Endothelial cell of umbilical vein (primary cell): ENCODE data around the gene CD200. TPM values are rescaled to one million over a fixed set of nuclear protein-coding genes. Genes with fewer than 3 reads are reported as not detected.

Experiments
- BruUV-seq: library from RNA; stranded (reverse); fragments of 400-500 nt; replicated peaks from 2 replicates; lab custom pipeline; 2021; lab: Mats Ljungman, UMichigan
- CTCF ChIA-PET: fragments of 300-600, 350-600 bp; sonication (Branson Sonifier 250); formaldehyde crosslinking; loops from one replicate; lab custom pipeline; 2021; ENCODE audit warnings: antibody characterized with exemption, inconsistent platforms; lab: Charles Lee
- POLR2A ChIA-PET: fragments of 300-600, 350-600 bp; sonication (Branson Sonifier 250); formaldehyde crosslinking; loops from one replicate; lab custom pipeline; 2021; ENCODE audit warnings: antibody characterized with exemption, inconsistent platforms; lab: Charles Lee
- DNase-seq: peaks from one replicate; pipeline ENCODE4 v3.0.0-alpha.2; 2011; ENCODE audit warnings: low read depth, low spot score
- FAIRE-seq: peaks from 2 replicates; lab custom pipeline; 2011; peaks lifted over from hg19 to GRCh38; lab: Jason Lieb, UNC
- H2AFZ ChIP-seq: 2 replicates; pipeline ENCODE4 v1.6.0; 2012; ENCODE audit warnings: low read depth, low read length, control low read depth, inconsistent platforms
- H3K27ac ChIP-seq: 2 replicates; pipeline ENCODE4 v1.5.1; 2011; ENCODE audit warnings: low read depth, mild to moderate bottlenecking, control low read depth, low read length, moderate library complexity; ENCODE audit not compliant: insufficient read depth
- H3K27me3 ChIP-seq, 2 experiments: 2 replicates each; pipeline versions ENCODE4 v1.6.0 to v1.6.1; 2011; ENCODE audit warnings: low read length in 2 of 2, mixed read lengths in 1 of 2; ENCODE audit not compliant: control insufficient read depth in 2 of 2, insufficient read depth in 2 of 2
- H3K36me3 ChIP-seq, 2 experiments: 2 replicates in 1 of 2; 3 replicates in 1 of 2; pipeline ENCODE4 v1.5.1; 2011; ENCODE audit warnings: low read length in 2 of 2, mild to moderate bottlenecking in 1 of 2, moderate library complexity in 1 of 2; ENCODE audit not compliant: control insufficient read depth in 2 of 2, insufficient read depth in 2 of 2; ENCODE audit errors: extremely low read depth in 1 of 2
- H3K4me1 ChIP-seq: 3 replicates; pipeline ENCODE4 v1.5.1; 2011; ENCODE audit warnings: mild to moderate bottlenecking, low read length; ENCODE audit not compliant: control insufficient read depth, insufficient read depth; ENCODE audit errors: extremely low read depth
- H3K4me2 ChIP-seq: 2 replicates; pipeline ENCODE4 v1.6.1; 2011; ENCODE audit warnings: low read length, control low read depth, mixed read lengths; ENCODE audit not compliant: insufficient read depth
- H3K4me3 ChIP-seq, 3 experiments: fragments of 200-600 bp in 1 of 3; sonication (generic), shearing (Covaris generic) in 1 of 3; replicated peaks in 1 of 3; 2 replicates each; pipeline ENCODE4 v1.5.1; 2011 to 2016; ENCODE audit warnings: control low read depth in 3 of 3, low read length in 3 of 3, mild to moderate bottlenecking in 2 of 3, inconsistent platforms in 1 of 3, low read depth in 1 of 3, moderate library complexity in 1 of 3; ENCODE audit not compliant: insufficient read depth in 1 of 3
- H3K79me2 ChIP-seq: 2 replicates; pipeline ENCODE4 v1.6.0; 2012; ENCODE audit warnings: low read length, inconsistent platforms; ENCODE audit not compliant: control insufficient read depth, insufficient read depth
- H3K9ac ChIP-seq: replicated peaks from 2 replicates; pipeline ENCODE3; 2011; ENCODE audit warnings: low read length, control low read depth; ENCODE audit not compliant: insufficient read depth; ENCODE audit errors: extremely low read depth
- H3K9me1 ChIP-seq: replicated peaks from 3 replicates; pipeline ENCODE4 v1.6.0; 2011; ENCODE audit warnings: mild to moderate bottlenecking, low read length; ENCODE audit not compliant: control insufficient read depth, insufficient read depth; ENCODE audit errors: extremely low read depth
- H3K9me3 ChIP-seq: replicated peaks from 2 replicates; pipeline ENCODE4 v1.5.1; 2012; ENCODE audit warnings: low read length, inconsistent platforms; ENCODE audit not compliant: control insufficient read depth, insufficient read depth
- H4K20me1 ChIP-seq: replicated peaks from 2 replicates; pipeline ENCODE3; 2011; ENCODE audit warnings: mild to moderate bottlenecking, low read length; ENCODE audit not compliant: control insufficient read depth, insufficient read depth; ENCODE audit errors: extremely low read depth
- CTCF ChIP-seq, 2 donors: IDR thresholded peaks; 1 replicate in 1 of 2; 2 replicates in 1 of 2; pipeline ENCODE4 v1.5.1; 2011; ENCODE audit warnings: low read length in 2 of 2, mild to moderate bottlenecking in 2 of 2, moderate library complexity in 2 of 2, control low read depth in 1 of 2, inconsistent platforms in 1 of 2, low read depth in 1 of 2; ENCODE audit not compliant: insufficient read depth in 1 of 2; ENCODE audit errors: extremely low read depth in 1 of 2
- EZH2 ChIP-seq: IDR thresholded peaks from 2 replicates; pipeline ENCODE4 v1.6.1; 2012; ENCODE audit warnings: borderline replicate concordance, low read depth, mild to moderate bottlenecking, moderate library complexity, low read length, inconsistent platforms; ENCODE audit not compliant: severe bottlenecking
- FOS ChIP-seq: IDR thresholded peaks from 2 replicates; pipeline ENCODE4 v1.6.1; 2011; ENCODE audit warnings: mild to moderate bottlenecking, low read length, moderate library complexity, borderline replicate concordance; ENCODE audit not compliant: insufficient read depth
- GATA2 ChIP-seq: IDR thresholded peaks from 2 replicates; pipeline ENCODE4 v1.7.0; 2011; ENCODE audit warnings: low read depth, mild to moderate bottlenecking, moderate library complexity, mixed read lengths, low read length; ENCODE audit not compliant: insufficient read length, insufficient read depth
- JUN ChIP-seq: IDR thresholded peaks from 2 replicates; pipeline ENCODE4 v1.6.1; 2011; ENCODE audit warnings: borderline replicate concordance, low read depth; ENCODE audit not compliant: insufficient read length, insufficient read depth
- MAX ChIP-seq: IDR thresholded peaks from 2 replicates; pipeline ENCODE4 v1.6.1; 2011; ENCODE audit not compliant: insufficient read depth, insufficient read length
- MYC ChIP-seq: IDR thresholded peaks from one replicate; pipeline ENCODE4 v1.6.1; 2011; ENCODE audit warnings: mild to moderate bottlenecking, low read depth, low read length
- POLR2A ChIP-seq: IDR thresholded peaks from 2 replicates; pipeline ENCODE4 v1.6.1; 2012; ENCODE audit warnings: low read depth, mild to moderate bottlenecking, control low read depth, low read length
- POLR2AphosphoS5 ChIP-seq: IDR thresholded peaks from 2 replicates; pipeline ENCODE4 v1.6.1; 2012; ENCODE audit warnings: low read depth, mild to moderate bottlenecking, control low read depth, low read length, moderate library complexity; ENCODE audit not compliant: insufficient read depth
- dilution Hi-C: fragments of 300-500 bp; cut with MboI; formaldehyde crosslinking; loops from one replicate; pipeline ENCODE4 v1.15.0; 2019; ENCODE audit warnings: low sequenced_read_pairs; ENCODE audit not compliant: extremely low pct_ligation_motif_present
- intact Hi-C: fragments of 100-400 bp; cut with micrococcal nuclease; formaldehyde crosslinking; loops from one replicate; pipeline ENCODE4 v1.10.0; 2022
- polyA plus RNA-seq, 4 experiments: library from polyadenylated mRNA; depleted of rRNA in 3 of 4; stranded (reverse) in 3 of 4; unstranded in 1 of 4; fragments of >200 nt; gene quantifications; 2 replicates each; pipeline versions ENCODE4 v1.2.1 to v1.2.3, GENCODE V29; 2011 to 2012; ENCODE audit warnings: missing spikeins in 1 of 4
- total RNA-seq: library from RNA; stranded (reverse); gene quantifications from 2 replicates; pipeline ENCODE4 v1.2.3, GENCODE V29; 2021

The CD200 gene
- total and polyA plus RNA-seq, 2 donors (not counting 3 experiments of a cell fraction or from before 2014, with no cell fraction given), result 8.1 to 8.2 TPM

GRCh38 chr3:112314649-112315048, 18.3 kb upstream of the CD200 start:
- TF ChIP-seq JUN, result no peak
- TF ChIP-seq POLR2AphosphoS5, result no peak
- no peak for TF ChIP-seq GATA2
- TF ChIP-seq CTCF (IDR thresholded peaks at IDR 0.05; ENCODE audit: extremely low read depth in 1 of 2, insufficient read depth in 1 of 2, low read depth in 1 of 2, low read length in 2 of 2), result no peak
- TF ChIP-seq FOS, result no peak
- TF ChIP-seq MYC, result no peak
- no peak for TF ChIP-seq MAX
- no peak for TF ChIP-seq POLR2A
- TF ChIP-seq EZH2, result no peak
- CTCF ChIA-PET, result interaction anchor here (1.9 to 2.2 kb wide), 3 partner anchors 8 to 12 kb away, joined by 6 to 15 read pairs (median 7); no protein-coding TSS in a partner anchor
- Histone ChIP-seq H4K20me1 (no peaks in the 10 kb centered on the region), H2AFZ (no peak overlapping the region), H3K27ac (no peak overlapping the region), H3K4me2 (no peak overlapping the region), H3K27me3 (peaks cover 0 to 4% of the 10 kb centered on the region in 2 experiments), H3K36me3 (no peaks in the 10 kb centered on the region), H3K9ac (no peak overlapping the region), H3K9me1 (no peaks in the 10 kb centered on the region), H3K79me2 (no peaks in the 10 kb centered on the region), H3K9me3 (no peaks in the 10 kb centered on the region), H3K4me1 (no peaks in the 10 kb centered on the region), H3K4me3 (no peak overlapping the region)
- intact Hi-C loops (no loop called here), dilution Hi-C loops (no loop called here)
- DNase-seq (no peak), FAIRE-seq (no peak)
- POLR2A ChIA-PET, result interaction anchor here (0.8 kb wide), 1 partner anchor 200 kb away, joined by 5 read pairs; no protein-coding TSS in a partner anchor
- BruUV-seq, result no TSS peak
